IMR-90 (cell line): ENCODE data around the gene CLCF1. TPM values are rescaled to one million over a fixed set of nuclear protein-coding genes. Genes with fewer than 3 reads are reported as not detected.

ENCODE experiments used
- ATAC-seq: fragments of 200-7000 bp; cut with Tn5 transposase; 2 replicates; pipeline ENCODE4 v1.9.1; 2020; ENCODE audit warnings: low read depth, mild to moderate bottlenecking, moderate library complexity
- BruUV-seq: library from RNA; stranded (reverse); fragments of 400-500 nt; replicated peaks from 2 replicates; lab custom pipeline; 2021; lab: Mats Ljungman, UMichigan
- CTCF ChIA-PET: fragments of 300-600 bp; formaldehyde crosslinking; extraction: SDS; loops from one replicate; lab custom pipeline; 2021; ENCODE audit warnings: antibody characterized with exemption; lab: Yijun Ruan, JAX
- POLR2A ChIA-PET: fragments of 300-600 bp; sonication (Branson Sonifier 250); formaldehyde crosslinking; loops from one replicate; lab custom pipeline; 2022; ENCODE audit warnings: antibody characterized with exemption; ENCODE audit not compliant: unreplicated experiment; lab: Charles Lee
- DNase-seq: peaks from one replicate; pipeline ENCODE4 v3.0.0; 2013
- H2AFZ ChIP-seq: replicated peaks from 2 replicates; pipeline ENCODE3; 2013; ENCODE audit warnings: low read length, mild to moderate bottlenecking; ENCODE audit not compliant: poor library complexity
- H2AK5ac ChIP-seq: 2 replicates; pipeline ENCODE4 v1.6.1; 2013; ENCODE audit warnings: low read depth, low read length, inconsistent platforms
- H2AK9ac ChIP-seq: replicated peaks from 2 replicates; pipeline ENCODE3; 2013; ENCODE audit warnings: mild to moderate bottlenecking, low read depth, low read length, moderate library complexity; ENCODE audit not compliant: poor library complexity
- H2BK120ac ChIP-seq: 2 replicates; pipeline ENCODE4 v1.6.1; 2013; ENCODE audit warnings: low read depth, low read length, inconsistent platforms
- H2BK15ac ChIP-seq: 3 replicates; pipeline ENCODE4 v1.6.1; 2013; ENCODE audit warnings: low read depth, low read length, inconsistent platforms
- H2BK20ac ChIP-seq: 2 replicates; pipeline ENCODE4 v1.6.1; 2013; ENCODE audit warnings: low read depth, mild to moderate bottlenecking, inconsistent platforms, low read length, moderate library complexity
- H2BK5ac ChIP-seq: 2 replicates; pipeline ENCODE4 v1.6.1; 2013; ENCODE audit warnings: mild to moderate bottlenecking, low read depth, low read length, inconsistent platforms; ENCODE audit not compliant: poor library complexity, severe bottlenecking
- H3K14ac ChIP-seq: replicated peaks from 2 replicates; pipeline ENCODE4 v1.6.1; 2013; ENCODE audit warnings: low read depth, low read length, inconsistent platforms
- H3K18ac ChIP-seq: 2 replicates; pipeline ENCODE4 v1.6.1; 2013; ENCODE audit warnings: low read depth, low read length, control low read depth
- H3K23ac ChIP-seq: 2 replicates; pipeline ENCODE4 v1.6.1; 2013; ENCODE audit warnings: low read depth, low read length, inconsistent platforms
- H3K27ac ChIP-seq: 2 replicates; pipeline ENCODE4 v1.5.1; 2013; ENCODE audit warnings: mild to moderate bottlenecking, control low read depth, low read length; ENCODE audit not compliant: insufficient read depth
- H3K27me3 ChIP-seq: 2 replicates; pipeline ENCODE4 v1.6.1; 2013; ENCODE audit warnings: low read length; ENCODE audit not compliant: control insufficient read depth, insufficient read depth
- H3K36me3 ChIP-seq: 2 replicates; pipeline ENCODE4 v1.6.1; 2013; ENCODE audit warnings: low read length, mixed read lengths; ENCODE audit not compliant: control insufficient read depth, insufficient read depth
- H3K4ac ChIP-seq: 2 replicates; pipeline ENCODE4 v1.6.1; 2013; ENCODE audit warnings: low read depth, low read length, inconsistent platforms
- H3K4me1 ChIP-seq: 2 replicates; pipeline ENCODE4 v1.6.1; 2013; ENCODE audit warnings: low read length, mixed read lengths; ENCODE audit not compliant: control insufficient read depth, insufficient read depth
- H3K4me2 ChIP-seq: 2 replicates; pipeline ENCODE4 v1.6.1; 2013; ENCODE audit warnings: low read depth, mild to moderate bottlenecking, control low read depth, low read length, moderate library complexity
- H3K4me3 ChIP-seq: 2 replicates; pipeline ENCODE4 v1.5.1; 2013; ENCODE audit warnings: low read depth, mild to moderate bottlenecking, control low read depth, low read length, moderate library complexity; ENCODE audit not compliant: insufficient read depth
- H3K56ac ChIP-seq: 2 replicates; pipeline ENCODE4 v1.6.1; 2013; ENCODE audit warnings: low read length, inconsistent platforms; ENCODE audit not compliant: insufficient read depth; ENCODE audit errors: extremely low read depth
- H3K79me1 ChIP-seq, 2 experiments: 2 replicates each; pipeline ENCODE4 v1.6.1; 2013; ENCODE audit warnings: low read length in 2 of 2, inconsistent platforms in 1 of 2, low read depth in 1 of 2
- H3K9ac ChIP-seq: 2 replicates; pipeline ENCODE4 v1.6.1; 2013; ENCODE audit warnings: low read depth, low read length, control low read depth
- H3K9me1 ChIP-seq: 2 replicates; pipeline ENCODE4 v1.6.1; 2013; ENCODE audit warnings: low read length, inconsistent platforms; ENCODE audit not compliant: insufficient read depth
- H3K9me3 ChIP-seq: 2 replicates; pipeline ENCODE4 v1.6.1; 2013; ENCODE audit warnings: low read length; ENCODE audit not compliant: control insufficient read depth, insufficient read depth
- H4K20me1 ChIP-seq: 2 replicates; pipeline ENCODE4 v1.6.1; 2013; ENCODE audit warnings: low read length, inconsistent platforms; ENCODE audit not compliant: insufficient read depth
- H4K5ac ChIP-seq: 2 replicates; pipeline ENCODE4 v1.6.1; 2013; ENCODE audit warnings: mild to moderate bottlenecking, low read depth, low read length, control low read depth
- H4K8ac ChIP-seq, 2 experiments: 2 replicates each; pipeline ENCODE4 v1.6.1; 2013; ENCODE audit warnings: low read depth in 2 of 2, low read length in 2 of 2, control low read depth in 1 of 2, inconsistent platforms in 1 of 2
- H4K91ac ChIP-seq: 2 replicates; pipeline ENCODE4 v1.6.1; 2013; ENCODE audit warnings: low read depth, low read length, inconsistent platforms; ENCODE audit not compliant: insufficient read depth
- CEBPB ChIP-seq: IDR thresholded peaks from 2 replicates; pipeline ENCODE4 v1.6.1; 2012; ENCODE audit warnings: low read depth, low read length, improper control_type of control experiment
- POLR2A ChIP-seq: IDR thresholded peaks from 2 replicates; pipeline ENCODE4 v1.6.1; 2012; ENCODE audit warnings: mild to moderate bottlenecking, low read depth, low read length
- WGBS, 2 experiments: methylation state at CpG; one replicate each; pipeline versions ENCODE4 v1.1.5 to v1.1.7; 2013; ENCODE audit warnings: missing lambda C conversion rate in 2 of 2; ENCODE audit not compliant: insufficient read length in 1 of 2; ENCODE audit errors: extremely low coverage in 2 of 2; 5-methylcytosine and 5-hydroxymethylcytosine counted together
- dilution Hi-C: fragments of 300-500 bp; cut with HindIII; formaldehyde crosslinking; loops from one replicate; pipeline ENCODE4 v1.14.3; 2018; ENCODE audit warnings: low sequenced_read_pairs; ENCODE audit not compliant: unreplicated experiment
- in situ Hi-C: fragments of 300-500 bp; cut with MboI; formaldehyde crosslinking; loops from 3 replicates; pipeline ENCODE4 v1.14.3; 2019; ENCODE audit warnings: low sequenced_read_pairs, inconsistent platforms, mixed read lengths
- intact Hi-C: fragments of 100-400 bp; cut with micrococcal nuclease; formaldehyde crosslinking; loops from 2 replicates; pipeline ENCODE4 v1.10.0; 2022
- polyA plus RNA-seq, 3 experiments: library from polyadenylated mRNA; depleted of rRNA; stranded (reverse); fragments of >200 nt; gene quantifications; 2 replicates each; pipeline ENCODE4 v1.2.3, GENCODE V29; 2012; ENCODE audit warnings: low replicate concordance in 1 of 3
- total RNA-seq: library from RNA; depleted of rRNA; stranded (reverse); fragments of >200 nt; gene quantifications from 2 replicates; pipeline ENCODE4 v1.2.3, GENCODE V29; 2012

The CLCF1 gene
- total and polyA plus RNA-seq, 2 of the 4 experiments (the other 2 are of a cell fraction) = 5.6 to 27.8 TPM

GRCh38 chr11:67367761-67368227 is 5.6 kb downstream of the CLCF1 start:
- peaks cover 48% of the 10 kb centered on the region for H3K9me1 ChIP-seq
- peak overlapping the region; percentile 11; the same call in 1 of the 2 replicates for H3K18ac ChIP-seq
- H3K4ac ChIP-seq = peak overlapping the region; percentile 79
- 43% methylated on average over 5 of the region's 7 CpGs; no CpG with 5 or more reads in 1 of the 2 experiments for WGBS, 2 experiments
- H3K4me2 ChIP-seq = no peak overlapping the region; the same call in 1 of the 2 replicates
- CTCF ChIA-PET = no interaction called here
- peak overlapping the region; percentile 76 for H2BK120ac ChIP-seq
- H3K27me3 ChIP-seq = no peaks in the 10 kb centered on the region
- intact Hi-C loops = no loop called here
- no peak overlapping the region for H3K9ac ChIP-seq
- H4K20me1 ChIP-seq = peaks cover 67% of the 10 kb centered on the region
- peak overlapping the region; percentile 45 for H2BK5ac ChIP-seq
- H4K5ac ChIP-seq = peak overlapping the region; percentile 1; the same call in 1 of the 2 replicates
- H2AFZ ChIP-seq = peak overlapping the region; percentile 4
- ATAC-seq (no peak), DNase-seq (no peak)
- H3K14ac ChIP-seq = peak overlapping the region; percentile 54; the same call in 1 of the 2 replicates
- peak overlapping the region; percentile 57 for H2AK5ac ChIP-seq
- no peaks in the 10 kb centered on the region for H3K9me3 ChIP-seq
- H3K4me1 ChIP-seq = peaks cover 53% of the 10 kb centered on the region
- no peak overlapping the region for H3K4me3 ChIP-seq
- peaks cover 26% of the 10 kb centered on the region for H3K36me3 ChIP-seq
- peak overlapping the region; percentile 70; the same call in 1 of the 2 replicates for H4K91ac ChIP-seq
- peak overlapping the region; percentile 74 for H2AK9ac ChIP-seq
- POLR2A ChIA-PET = no interaction called here
- peak overlapping the region; percentile 48; the same call in 2 of the 3 replicates for H2BK15ac ChIP-seq
- dilution Hi-C loops = no loop called here
- peak overlapping the region; percentile 29; the same call in 1 of the 2 replicates for H2BK20ac ChIP-seq
- H3K79me1 ChIP-seq = peaks cover 5 to 82% of the 10 kb centered on the region in 2 experiments; a peak in 3 of 4 replicates
- H3K56ac ChIP-seq = no peak overlapping the region
- peak overlapping the region in 1 of 2 experiments; percentile 2; a peak in 1 of 4 replicates for H4K8ac ChIP-seq
- in situ Hi-C loops = no loop called here
- H3K23ac ChIP-seq = peak overlapping the region; percentile 79
- H3K27ac ChIP-seq = peak overlapping the region; percentile 64
- TF ChIP-seq POLR2A = no peak
- TF ChIP-seq CEBPB = no peak
- BruUV-seq = no TSS peak
